GM19452 (cell line): Measurements from ENCODE around the gene CSF1R.
A peak's percentile ranks its signal among the peaks of the same experiment; 100 is the strongest.
"Not testable (repeated sequence)": the region's sequence is repeated elsewhere in the genome, so short reads cannot be mapped to it uniquely, and the experiment has no call there.

Source experiments
- ATAC-seq: cut with Tn5 transposase; IDR thresholded peaks from one replicate; pipeline ENCODE4 v1.9.1; 2021; ENCODE audit not compliant: unreplicated experiment

CSF1R gene

GRCh38 chr5:150055326-150056074, 30.9 kb downstream of the CSF1R start:
- no peak for ATAC-seq

GRCh38 chr5:150054569-150054968, 31.8 kb downstream of the CSF1R start:
- ATAC-seq, result no peak

- no peak for ATAC-seq
Observed at GRCh38 chr5:150053713-150054392, 32.5 kb downstream of the CSF1R start.

- ATAC-seq, result no peak
Observed at GRCh38 chr5:150052956-150053712, 33.2 kb downstream of the CSF1R start.

- no peak for ATAC-seq
Observed at GRCh38 chr5:150052226-150052955, 34.0 kb downstream of the CSF1R start.

GRCh38 chr5:150051657-150052195, 34.6 kb downstream of the CSF1R start:
- ATAC-seq, result no peak

- not testable (repeated sequence) for ATAC-seq
Observed at GRCh38 chr5:150050172-150050811, 36.1 kb downstream of the CSF1R start.

GRCh38 chr5:150046031-150046430, 40.3 kb downstream of the CSF1R start:
- ATAC-seq, result no peak

- ATAC-seq, result no peak
Observed at GRCh38 chr5:150045549-150045948, 40.8 kb downstream of the CSF1R start.

- ATAC-seq, result no peak
Observed at GRCh38 chr5:150044712-150045111, 41.6 kb downstream of the CSF1R start.

- ATAC-seq, result no peak
Observed at GRCh38 chr5:150044329-150044681, 42.0 kb downstream of the CSF1R start.

GRCh38 chr5:150043657-150044328, 42.6 kb downstream of the CSF1R start:
- no peak for ATAC-seq

GRCh38 chr5:150042459-150042858, 43.9 kb downstream of the CSF1R start:
- no peak for ATAC-seq

- no peak for ATAC-seq
Observed at GRCh38 chr5:150038547-150038946, 47.8 kb downstream of the CSF1R start.

GRCh38 chr5:150036513-150036912, 49.8 kb downstream of the CSF1R start:
- no peak for ATAC-seq

- ATAC-seq, result peak; percentile 88
Observed at GRCh38 chr5:150035139-150035895, 51.0 kb downstream of the CSF1R start.

GRCh38 chr5:150034662-150035061, 51.7 kb downstream of the CSF1R start:
- ATAC-seq, result no peak

- ATAC-seq, result no peak
Observed at GRCh38 chr5:150033334-150033733, 53.0 kb downstream of the CSF1R start.

GRCh38 chr5:150028047-150028446, 58.3 kb downstream of the CSF1R start:
- not testable (repeated sequence) for ATAC-seq
